Hepatocyte (in vitro differentiated cells): ENCODE results near the gene SLFN5. TPM values are rescaled to one million over a fixed set of nuclear protein-coding genes. Genes with fewer than 3 reads are reported as not detected.

Experiments
- DNase-seq: peaks from one replicate; pipeline ENCODE4 v3.0.0-alpha.2; 2016; ENCODE audit warnings: low spot score
- H2AFZ ChIP-seq: fragments of 200-600 bp; sonication (generic); 2 replicates; pipeline ENCODE4 v1.6.0; 2016; ENCODE audit warnings: antibody characterized with exemption, mild to moderate bottlenecking
- H3K27ac ChIP-seq: fragments of 200-600 bp; sonication (generic); 2 replicates; pipeline ENCODE4 v1.5.1; 2016; ENCODE audit warnings: mild to moderate bottlenecking
- H3K27me3 ChIP-seq: fragments of 200-600 bp; sonication (generic); 2 replicates; pipeline ENCODE4 v1.6.1; 2016
- H3K36me3 ChIP-seq: fragments of 200-600 bp; sonication (generic); replicated peaks from 2 replicates; pipeline ENCODE4 v1.5.1; 2016; ENCODE audit warnings: low read depth; ENCODE audit not compliant: insufficient read depth
- H3K4me1 ChIP-seq: fragments of 200-600 bp; sonication (generic); 2 replicates; pipeline ENCODE4 v1.5.1; 2016; ENCODE audit warnings: mild to moderate bottlenecking, moderate library complexity; ENCODE audit not compliant: insufficient read depth
- H3K4me2 ChIP-seq: fragments of 200-600 bp; sonication (generic); 2 replicates; pipeline ENCODE4 v1.6.0; 2016
- H3K4me3 ChIP-seq: fragments of 200-600 bp; sonication (generic); 2 replicates; pipeline ENCODE4 v1.5.1; 2016; ENCODE audit warnings: mild to moderate bottlenecking
- H3K79me2 ChIP-seq: fragments of 200-600 bp; sonication (generic); 2 replicates; pipeline ENCODE4 v1.6.0; 2017; ENCODE audit warnings: mild to moderate bottlenecking
- H3K9me2 ChIP-seq: fragments of 200-600 bp; sonication (generic); replicated peaks from 2 replicates; pipeline ENCODE4 v1.6.0; 2017; ENCODE audit warnings: mild to moderate bottlenecking; ENCODE audit not compliant: insufficient read depth
- H3K9me3 ChIP-seq: fragments of 200-600 bp; sonication (generic); 2 replicates; pipeline ENCODE4 v1.5.1; 2016; ENCODE audit warnings: low read depth, mild to moderate bottlenecking
- H4K20me1 ChIP-seq: fragments of 200-600 bp; sonication (generic); 2 replicates; pipeline ENCODE4 v1.6.0; 2016; ENCODE audit warnings: mild to moderate bottlenecking; ENCODE audit not compliant: insufficient read depth, poor library complexity, severe bottlenecking
- EZH2 ChIP-seq: fragments of 200-600 bp; sonication (generic); IDR thresholded peaks from 2 replicates; pipeline ENCODE4 v1.6.1; 2016; ENCODE audit warnings: antibody characterized with exemption, mild to moderate bottlenecking, borderline replicate concordance
- EZH2phosphoT487 ChIP-seq: fragments of 200-600 bp; sonication (generic); IDR thresholded peaks from one replicate; pipeline ENCODE4 v1.6.1; 2018; ENCODE audit warnings: antibody characterized with exemption, mild to moderate bottlenecking, low read depth, moderate library complexity; ENCODE audit not compliant: unreplicated experiment, severe bottlenecking
- WGBS: methylation state at CpG from one replicate; pipeline ENCODE4 v1.1.6; 2016; ENCODE audit warnings: low lambda C conversion rate; ENCODE audit errors: missing lambda C conversion rate; 5-methylcytosine and 5-hydroxymethylcytosine counted together
- polyA plus RNA-seq: library from polyadenylated mRNA; unstranded; fragments of >200 nt; fragmentation: Nextera tagmentation; extraction: Ambion mirVana; gene quantifications from 2 replicates; pipeline ENCODE4 v1.2.1, GENCODE V29; 2016
- total RNA-seq: library from RNA; depleted of rRNA; stranded (reverse); fragments of >200 nt; gene quantifications from 2 replicates; pipeline ENCODE4 v1.2.3, GENCODE V29; 2014
- TF ChIP-seq, protein P1 (sequence below): fragments of 200-600 bp; sonication (generic); IDR thresholded peaks from 2 replicates; pipeline ENCODE4 v1.5.1; 2016; ENCODE audit warnings: antibody characterized with exemption, mild to moderate bottlenecking; ENCODE audit not compliant: poor library complexity

The SLFN5 gene
- total and polyA plus RNA-seq, 2 experiments from 2014 or later, result 1.7 to 9.5 TPM

- Histone ChIP-seq H4K20me1 (no peaks in the 10 kb centered on the region), H3K79me2 (no peaks in the 10 kb centered on the region), H3K27me3 (no peaks in the 10 kb centered on the region), H3K27ac (no peak overlapping the region), H3K4me3 (no peak overlapping the region), H3K4me1 (no peaks in the 10 kb centered on the region), H3K4me2 (no peak overlapping the region), H3K9me3 (peaks cover 4% of the 10 kb centered on the region), H3K9me2 (no peaks in the 10 kb centered on the region), H2AFZ (no peak overlapping the region), H3K36me3 (no peaks in the 10 kb centered on the region)
- DNase-seq, result no peak
- TF ChIP-seq EZH2 (no peak), EZH2phosphoT487 (no peak)
- TF ChIP-seq, protein P1, sequence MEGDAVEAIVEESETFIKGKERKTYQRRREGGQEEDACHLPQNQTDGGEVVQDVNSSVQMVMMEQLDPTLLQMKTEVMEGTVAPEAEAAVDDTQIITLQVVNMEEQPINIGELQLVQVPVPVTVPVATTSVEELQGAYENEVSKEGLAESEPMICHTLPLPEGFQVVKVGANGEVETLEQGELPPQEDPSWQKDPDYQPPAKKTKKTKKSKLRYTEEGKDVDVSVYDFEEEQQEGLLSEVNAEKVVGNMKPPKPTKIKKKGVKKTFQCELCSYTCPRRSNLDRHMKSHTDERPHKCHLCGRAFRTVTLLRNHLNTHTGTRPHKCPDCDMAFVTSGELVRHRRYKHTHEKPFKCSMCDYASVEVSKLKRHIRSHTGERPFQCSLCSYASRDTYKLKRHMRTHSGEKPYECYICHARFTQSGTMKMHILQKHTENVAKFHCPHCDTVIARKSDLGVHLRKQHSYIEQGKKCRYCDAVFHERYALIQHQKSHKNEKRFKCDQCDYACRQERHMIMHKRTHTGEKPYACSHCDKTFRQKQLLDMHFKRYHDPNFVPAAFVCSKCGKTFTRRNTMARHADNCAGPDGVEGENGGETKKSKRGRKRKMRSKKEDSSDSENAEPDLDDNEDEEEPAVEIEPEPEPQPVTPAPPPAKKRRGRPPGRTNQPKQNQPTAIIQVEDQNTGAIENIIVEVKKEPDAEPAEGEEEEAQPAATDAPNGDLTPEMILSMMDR, result no peak
- 72% methylated on average over 1 of the region's 1 CpG for WGBS
Observed at GRCh38 chr17:35322749-35323148, 79.9 kb downstream of the SLFN5 start.

Other genes with a start within 250 kb of the SLFN5 start
- gene RFFL, start 179.4 kb upstream of the SLFN5 start, total RNA-seq, result 22.7 and 22.9 TPM in 2 replicates
- gene RFFL, start 179.4 kb upstream of the SLFN5 start, polyA plus RNA-seq, result 12.9 and 14.0 TPM in 2 replicates
- gene RAD51D, start 123.2 kb upstream of the SLFN5 start, total RNA-seq, result 4.8 and 7.1 TPM in 2 replicates
- 9.5 and 9.9 TPM in 2 replicates for gene RAD51D, start 123.2 kb upstream of the SLFN5 start, polyA plus RNA-seq
- gene FNDC8, start 121.5 kb upstream of the SLFN5 start, total RNA-seq, result not detected in 2 replicates
- gene FNDC8, start 121.5 kb upstream of the SLFN5 start, polyA plus RNA-seq, result not detected in 2 replicates
- gene NLE1, start 100.8 kb upstream of the SLFN5 start, total RNA-seq, result 10.9 and 12.7 TPM in 2 replicates
- gene NLE1, start 100.8 kb upstream of the SLFN5 start, polyA plus RNA-seq, result 3.9 and 6.7 TPM in 2 replicates
- gene UNC45B, start 95.3 kb upstream of the SLFN5 start, total RNA-seq, result 0.20 TPM in 1 of 2 replicates, not detected in the other
- gene UNC45B, start 95.3 kb upstream of the SLFN5 start, polyA plus RNA-seq, result not detected in 2 replicates
- gene SLC35G3, start 48.7 kb upstream of the SLFN5 start, total RNA-seq, result not detected in 2 replicates
- gene SLC35G3, start 48.7 kb upstream of the SLFN5 start, polyA plus RNA-seq, result not detected in 2 replicates
- gene SLFN11, start 130.5 kb downstream of the SLFN5 start, total RNA-seq, result 6.3 and 8.3 TPM in 2 replicates
- 1.4 and 2.5 TPM in 2 replicates for gene SLFN11, start 130.5 kb downstream of the SLFN5 start, polyA plus RNA-seq
- 5.1 and 7.8 TPM in 2 replicates for gene SLFN12, start 189.4 kb downstream of the SLFN5 start, total RNA-seq
- gene SLFN12, start 189.4 kb downstream of the SLFN5 start, polyA plus RNA-seq, result 2.7 and 3.1 TPM in 2 replicates
- gene SLFN13, start 205.7 kb downstream of the SLFN5 start, total RNA-seq, result 3.9 and 5.5 TPM in 2 replicates
- 1.5 and 2.2 TPM in 2 replicates for gene SLFN13, start 205.7 kb downstream of the SLFN5 start, polyA plus RNA-seq